SHP77 treated with DMSO at 0.1 percent for 48 hours (cell line): ENCODE measurements around the gene LRRC32.
A peak's percentile ranks its signal among the peaks of the same experiment; 100 is the strongest.

Source experiments
- DNase-seq: peaks from one replicate; lab custom pipeline; 2025; lab: John Stamatoyannopoulos, UW

Gene LRRC32

GRCh38 chr11:76680518-76681425 is 10.2 kb upstream of the LRRC32 start:
- DNase-seq, result peak; percentile 60

GRCh38 chr11:76678321-76678720 is 7.8 kb upstream of the LRRC32 start:
- DNase-seq, result no peak

GRCh38 chr11:76677458-76677765 is 6.9 kb upstream of the LRRC32 start:
- DNase-seq, result no peak

GRCh38 chr11:76676636-76677457 is 6.3 kb upstream of the LRRC32 start:
- DNase-seq, result no peak

GRCh38 chr11:76674517-76675400 is 4.2 kb upstream of the LRRC32 start:
- DNase-seq, result no peak

GRCh38 chr11:76673176-76674142 is 2.9 kb upstream of the LRRC32 start:
- DNase-seq, result no peak

GRCh38 chr11:76672431-76673175 is 2.1 kb upstream of the LRRC32 start:
- no peak for DNase-seq

- no peak for DNase-seq
Observed at GRCh38 chr11:76671626-76672309, 1.2 kb upstream of the LRRC32 start.

- no peak for DNase-seq
Observed at GRCh38 chr11:76671237-76671592, 668 bp upstream of the LRRC32 start.

- no peak for DNase-seq
Observed at GRCh38 chr11:76669901-76670484, 554 bp downstream of the LRRC32 start.

GRCh38 chr11:76668362-76669155 is 2.0 kb downstream of the LRRC32 start:
- DNase-seq, result no peak

- DNase-seq, result no peak
Observed at GRCh38 chr11:76667856-76668255, 2.7 kb downstream of the LRRC32 start.

- no peak for DNase-seq
Observed at GRCh38 chr11:76667271-76667818, 3.2 kb downstream of the LRRC32 start.

- DNase-seq, result no peak
Observed at GRCh38 chr11:76666830-76667229, 3.7 kb downstream of the LRRC32 start.

- no peak for DNase-seq
Observed at GRCh38 chr11:76666408-76666807, 4.1 kb downstream of the LRRC32 start.

- no peak for DNase-seq
Observed at GRCh38 chr11:76665921-76666351, 4.6 kb downstream of the LRRC32 start.

GRCh38 chr11:76665172-76665571 is 5.4 kb downstream of the LRRC32 start:
- DNase-seq, result no peak

GRCh38 chr11:76664578-76665061 is 5.9 kb downstream of the LRRC32 start:
- DNase-seq, result no peak
